GM12878 (cell line): ENCODE data around the gene MYO3A. TPM values are rescaled to one million over a fixed set of nuclear protein-coding genes. Genes with fewer than 3 reads are reported as not detected.

ENCODE experiments used
- ATAC-seq: fragments of 200-7000 bp; cut with Tn5 transposase; 3 replicates; pipeline ENCODE4 v1.9.1; 2020; ENCODE audit warnings: mild to moderate bottlenecking, moderate library complexity
- BruUV-seq: library from RNA; stranded (reverse); fragments of 400-500 nt; replicated peaks from 2 replicates; lab custom pipeline; 2021; lab: Mats Ljungman, UMichigan
- CTCF ChIA-PET: fragments of 300-600 bp; sonication (Branson Sonifier 250); formaldehyde crosslinking; extraction: SDS; loops from one replicate; lab custom pipeline; 2021; ENCODE audit warnings: inconsistent platforms; lab: Yijun Ruan, JAX
- POLR2A ChIA-PET: fragments of 350-600 bp; formaldehyde crosslinking; extraction: SDS; loops from one replicate; lab custom pipeline; 2021; ENCODE audit warnings: inconsistent platforms; lab: Charles Lee
- RAD21 ChIA-PET: fragments of 300-600 bp; sonication (Branson Sonifier 250); formaldehyde crosslinking; loops from one replicate; lab custom pipeline; 2023; ENCODE audit warnings: antibody characterized with exemption; ENCODE audit not compliant: unreplicated experiment; lab: Charles Lee
- SMC1A ChIA-PET: fragments of 300-600 bp; sonication (Branson Sonifier 250); formaldehyde crosslinking; loops from one replicate; lab custom pipeline; 2023; ENCODE audit not compliant: unreplicated experiment, uncharacterized antibody; lab: Charles Lee
- DNase-seq: peaks from one replicate; pipeline ENCODE4 v3.0.0-alpha.2; 2011; ENCODE audit warnings: low read depth, low spot score
- FAIRE-seq: peaks from 3 replicates; lab custom pipeline; 2011; peaks lifted over from hg19 to GRCh38; lab: Jason Lieb, UNC
- H2AFZ ChIP-seq: 2 replicates; pipeline ENCODE4 v1.6.0; 2011; ENCODE audit warnings: low read depth, low read length, control low read depth; ENCODE audit not compliant: control insufficient read depth
- H3K27ac ChIP-seq: 2 replicates; pipeline ENCODE4 v1.5.1; 2011; ENCODE audit warnings: control low read depth; ENCODE audit not compliant: control insufficient read depth, insufficient read depth
- H3K27me3 ChIP-seq, 2 experiments: replicated peaks in 1 of 2; 2 replicates each; pipeline versions ENCODE4 v1.6.0 to v1.6.1; 2011; ENCODE audit warnings: low read length in 1 of 2; ENCODE audit not compliant: control insufficient read depth in 2 of 2, insufficient read depth in 2 of 2
- H3K36me3 ChIP-seq, 2 experiments: 2 replicates each; pipeline ENCODE4 v1.5.1; 2011; ENCODE audit warnings: low read length in 1 of 2; ENCODE audit not compliant: control insufficient read depth in 2 of 2, insufficient read depth in 2 of 2
- H3K4me1 ChIP-seq: 2 replicates; pipeline ENCODE4 v1.6.1; 2011; ENCODE audit warnings: mild to moderate bottlenecking, low read length, moderate library complexity, mixed read lengths; ENCODE audit not compliant: control insufficient read depth, insufficient read depth
- H3K4me2 ChIP-seq: 2 replicates; pipeline ENCODE4 v1.6.0; 2011; ENCODE audit warnings: control low read depth; ENCODE audit not compliant: control insufficient read depth, insufficient read depth
- H3K4me3 ChIP-seq: fragments of 200-600 bp; sonication (generic); 2 replicates; pipeline ENCODE4 v1.5.1; 2016
- H3K79me2 ChIP-seq: 2 replicates; pipeline ENCODE4 v1.6.0; 2011; ENCODE audit warnings: low read length; ENCODE audit not compliant: control insufficient read depth, insufficient read depth
- H3K9ac ChIP-seq: 2 replicates; pipeline ENCODE4 v1.8.0; 2011; ENCODE audit warnings: low read length, control low read depth, mixed read lengths; ENCODE audit not compliant: control insufficient read depth, insufficient read depth
- H3K9me3 ChIP-seq: replicated peaks from 3 replicates; pipeline ENCODE4 v1.5.1; 2011; ENCODE audit warnings: mild to moderate bottlenecking, low read length; ENCODE audit not compliant: control insufficient read depth, insufficient read depth
- H4K20me1 ChIP-seq: 2 replicates; pipeline ENCODE4 v1.6.0; 2011; ENCODE audit not compliant: control insufficient read depth, insufficient read depth
- BRCA1 ChIP-seq: IDR thresholded peaks from 2 replicates; pipeline ENCODE4 v1.6.1; 2011; ENCODE audit warnings: low read depth, low read length, improper control_type of control experiment
- CBX5 ChIP-seq: sonication (generic); IDR thresholded peaks from 2 replicates; pipeline ENCODE4 v1.6.1; 2016; ENCODE audit warnings: low read depth, moderate library complexity, mild to moderate bottlenecking, inconsistent platforms
- CEBPB ChIP-seq, 2 experiments: fragments of 150-350 bp in 1 of 2; IDR thresholded peaks; 2 replicates each; pipeline ENCODE4 v1.6.1; 2012 to 2014; ENCODE audit warnings: low read depth in 2 of 2, low read length in 2 of 2, borderline replicate concordance in 1 of 2, inconsistent platforms in 1 of 2
- DPF2 ChIP-seq: fragments of 450-650 bp; IDR thresholded peaks from 2 replicates; pipeline ENCODE4 v1.6.1; 2017; ENCODE audit warnings: mild to moderate bottlenecking
- EGR1 ChIP-seq, 2 experiments: IDR thresholded peaks; 1 replicate in 1 of 2; 2 replicates in 1 of 2; pipeline ENCODE4 v1.6.1; 2011 to 2012; ENCODE audit warnings: low read depth in 2 of 2, low read length in 2 of 2, borderline replicate concordance in 1 of 2, mild to moderate bottlenecking in 1 of 2, moderate library complexity in 1 of 2
- GABPA ChIP-seq: IDR thresholded peaks from 2 replicates; pipeline ENCODE4 v1.6.1; 2014; ENCODE audit warnings: antibody characterized with exemption, low read depth, mild to moderate bottlenecking, inconsistent platforms
- LARP7 ChIP-seq: fragments of 450-650 bp; IDR thresholded peaks from 2 replicates; pipeline ENCODE4 v1.6.1; 2017; ENCODE audit warnings: mild to moderate bottlenecking
- RBBP5 ChIP-seq: fragments of 200-600 bp; sonication (generic); conservative IDR thresholded peaks from 2 replicates; pipeline ENCODE4 v1.6.1; 2016
- RUNX3 ChIP-seq: IDR thresholded peaks from 2 replicates; pipeline ENCODE4 v1.6.1; 2012; ENCODE audit warnings: low read length, inconsistent platforms
- SIN3A ChIP-seq: IDR thresholded peaks from 2 replicates; pipeline ENCODE4 v1.6.1; 2012; ENCODE audit warnings: low read depth, low read length, improper control_type of control experiment
- STAT3 ChIP-seq: IDR thresholded peaks from 2 replicates; pipeline ENCODE4 v1.6.1; 2011; ENCODE audit warnings: low read depth, low read length, improper control_type of control experiment
- USF1 ChIP-seq: IDR thresholded peaks from 2 replicates; pipeline ENCODE4 v1.6.1; 2011; ENCODE audit warnings: borderline replicate concordance, low read depth, mild to moderate bottlenecking, moderate library complexity, mixed read lengths, low read length; ENCODE audit not compliant: insufficient read depth; ENCODE audit errors: extremely low read length
- YY1 ChIP-seq: IDR thresholded peaks from 2 replicates; pipeline ENCODE4 v1.6.1; 2011; ENCODE audit warnings: low read depth, mild to moderate bottlenecking, low read length
- ZNF217 ChIP-seq: fragments of 450-650 bp; IDR thresholded peaks from 2 replicates; pipeline ENCODE4 v1.6.1; 2017; ENCODE audit warnings: antibody characterized with exemption, mild to moderate bottlenecking
- WGBS: methylation state at CpG from one replicate; pipeline ENCODE4 v1.1.6; 2016; ENCODE audit warnings: low lambda C conversion rate; ENCODE audit not compliant: insufficient replicate concordance, insufficient coverage; ENCODE audit errors: missing lambda C conversion rate; 5-methylcytosine and 5-hydroxymethylcytosine counted together
- in situ Hi-C: fragments of 300-500 bp; cut with MboI; formaldehyde crosslinking; loops from 9 replicates; pipeline ENCODE4 v1.14.3; 2018; ENCODE audit warnings: mixed read lengths
- intact Hi-C: fragments of 100-400 bp; cut with micrococcal nuclease; formaldehyde crosslinking; loops from one replicate; pipeline ENCODE4 v1.14.2; 2022; ENCODE audit not compliant: unreplicated experiment
- polyA plus RNA-seq, 11 experiments: library from polyadenylated mRNA; depleted of rRNA in 4 of 11; unstranded in 6 of 11; stranded (reverse) in 5 of 11; fragments of >200 nt; fragmentation: Nextera tagmentation in 4 of 11; fragmentation: Illumina TruSeq in 1 of 11; extraction: Ambion mirVana in 4 of 11; extraction: Trizol in 1 of 11; gene quantifications; 1 replicate in 1 of 11; 2 replicates in 10 of 11; pipeline versions ENCODE4 v1.2.1 to v1.2.3, GENCODE V29; 2011 to 2016; ENCODE audit warnings: inconsistent platforms in 2 of 11, missing spikeins in 2 of 11, low read depth in 1 of 11
- total RNA-seq, 4 experiments: library from RNA; depleted of rRNA in 3 of 4; stranded (reverse); fragments of >200 nt in 3 of 4; fragmentation: Illumina TruSeq in 1 of 4; extraction: Trizol in 1 of 4; gene quantifications; 2 replicates each; pipeline versions ENCODE4 v1.2.1 to v1.2.3, GENCODE V29; 2013 to 2021
- TF ChIP-seq, protein P1 (sequence below): fragments of 450-650 bp; IDR thresholded peaks from 2 replicates; pipeline ENCODE4 v1.6.1; 2017; ENCODE audit warnings: antibody characterized with exemption, mild to moderate bottlenecking, moderate library complexity

MYO3A gene
- total and polyA plus RNA-seq, 10 of the 15 experiments (the other 5 are each of a cell fraction or from before 2014, with no cell fraction given), result not detected

- Histone ChIP-seq H3K4me3 (no peak overlapping the region), H2AFZ (no peak overlapping the region), H4K20me1 (no peaks in the 10 kb centered on the region), H3K9me3 (no peaks in the 10 kb centered on the region), H3K36me3 (no peaks in the 10 kb centered on the region), H3K4me1 (no peaks in the 10 kb centered on the region), H3K27ac (no peak overlapping the region), H3K9ac (no peak overlapping the region), H3K27me3 (no peaks in the 10 kb centered on the region), H3K79me2 (no peaks in the 10 kb centered on the region), H3K4me2 (no peak overlapping the region)
- in situ Hi-C loops (no loop called here), intact Hi-C loops (no loop called here)
- WGBS, result 31% methylated on average over 7 of the region's 7 CpGs
- RAD21 ChIA-PET, result no interaction called here
- POLR2A ChIA-PET, result no interaction called here
- TF ChIP-seq USF1 (no peak), SIN3A (no peak), CEBPB (IDR thresholded peaks at IDR 0.05; ENCODE audit: borderline replicate concordance in 1 of 2, low read depth in 2 of 2, low read length in 2 of 2) (no peak), EGR1 (IDR thresholded peaks at IDR 0.05; ENCODE audit: borderline replicate concordance in 1 of 2, low read depth in 2 of 2, low read length in 2 of 2) (no peak), LARP7 (no peak), RBBP5 (no peak), DPF2 (no peak), GABPA (no peak), YY1 (no peak), STAT3 (no peak), CBX5 (no peak), RUNX3 (no peak), BRCA1 (no peak), ZNF217 (no peak)
- TF ChIP-seq, protein P1, sequence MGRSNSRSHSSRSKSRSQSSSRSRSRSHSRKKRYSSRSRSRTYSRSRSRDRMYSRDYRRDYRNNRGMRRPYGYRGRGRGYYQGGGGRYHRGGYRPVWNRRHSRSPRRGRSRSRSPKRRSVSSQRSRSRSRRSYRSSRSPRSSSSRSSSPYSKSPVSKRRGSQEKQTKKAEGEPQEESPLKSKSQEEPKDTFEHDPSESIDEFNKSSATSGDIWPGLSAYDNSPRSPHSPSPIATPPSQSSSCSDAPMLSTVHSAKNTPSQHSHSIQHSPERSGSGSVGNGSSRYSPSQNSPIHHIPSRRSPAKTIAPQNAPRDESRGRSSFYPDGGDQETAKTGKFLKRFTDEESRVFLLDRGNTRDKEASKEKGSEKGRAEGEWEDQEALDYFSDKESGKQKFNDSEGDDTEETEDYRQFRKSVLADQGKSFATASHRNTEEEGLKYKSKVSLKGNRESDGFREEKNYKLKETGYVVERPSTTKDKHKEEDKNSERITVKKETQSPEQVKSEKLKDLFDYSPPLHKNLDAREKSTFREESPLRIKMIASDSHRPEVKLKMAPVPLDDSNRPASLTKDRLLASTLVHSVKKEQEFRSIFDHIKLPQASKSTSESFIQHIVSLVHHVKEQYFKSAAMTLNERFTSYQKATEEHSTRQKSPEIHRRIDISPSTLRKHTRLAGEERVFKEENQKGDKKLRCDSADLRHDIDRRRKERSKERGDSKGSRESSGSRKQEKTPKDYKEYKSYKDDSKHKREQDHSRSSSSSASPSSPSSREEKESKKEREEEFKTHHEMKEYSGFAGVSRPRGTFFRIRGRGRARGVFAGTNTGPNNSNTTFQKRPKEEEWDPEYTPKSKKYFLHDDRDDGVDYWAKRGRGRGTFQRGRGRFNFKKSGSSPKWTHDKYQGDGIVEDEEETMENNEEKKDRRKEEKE, result no peak
- no peak for DNase-seq
- ATAC-seq, result no peak
- SMC1A ChIA-PET, result no interaction called here
- CTCF ChIA-PET, result no interaction called here
- no TSS peak for BruUV-seq
- FAIRE-seq, result no peak
Observed at GRCh38 chr10:26046073-26046700, 112.2 kb downstream of the MYO3A start.
